ENCODE data around the gene IFITM1. TPM values are rescaled to one million over a fixed set of nuclear protein-coding genes. Genes with fewer than 3 reads are reported as not detected.
A peak's percentile ranks its signal among the peaks of the same experiment; 100 is the strongest.
"Not testable (repeated sequence)": the region's sequence is repeated elsewhere in the genome, so short reads cannot be mapped to it uniquely, and the experiment has no call there.

The IFITM1 gene
- 24.6 TPM for total RNA-seq
- polyA plus RNA-seq (ENCODE audit: insufficient read depth in 1 of 8, insufficient read length in 8 of 8, low replicate concordance in 1 of 8): 10 to 100 TPM; 19.8 to 33.3 (median 24.3) TPM
- long read RNA-seq, donor 1, transcript IFITM1-202 (2 exons, 855 nt): major isoform, 9 of 9 reads
- long read RNA-seq, donor 1, partial matches to known transcripts: 0 of 9 reads
- long read RNA-seq, donor 1, other reads (novel, unspliced or antisense): 0 of 9 reads
- long read RNA-seq, donor 2, partial matches to known transcripts: 0 of 3 reads
- long read RNA-seq, donor 2, other reads (novel, unspliced or antisense): 0 of 3 reads
- long read RNA-seq, donor 3, transcript IFITM1-202 (2 exons, 855 nt): major isoform, 28 of 28 reads
- long read RNA-seq, donor 3, partial matches to known transcripts: 0 of 28 reads
- long read RNA-seq, donor 3, other reads (novel, unspliced or antisense): 0 of 28 reads
- long read RNA-seq, donor 4, transcript IFITM1-202 (2 exons, 855 nt): major isoform, 23 of 23 reads
- long read RNA-seq, donor 4, partial matches to known transcripts: 0 of 23 reads
- long read RNA-seq, donor 4, other reads (novel, unspliced or antisense): 0 of 23 reads
- long read RNA-seq, donor 5, transcript IFITM1-202 (2 exons, 855 nt): major isoform, 33 of 33 reads
- long read RNA-seq, donor 5, partial matches to known transcripts: 0 of 33 reads
- long read RNA-seq, donor 5, other reads (novel, unspliced or antisense): 0 of 33 reads
- long read RNA-seq, donor 6, transcript IFITM1-202 (2 exons, 855 nt): major isoform, 35 of 35 reads
- long read RNA-seq, donor 6, partial matches to known transcripts: 0 of 35 reads
- long read RNA-seq, donor 6, other reads (novel, unspliced or antisense): 0 of 35 reads
- long read RNA-seq, donor 7, transcript IFITM1-202 (2 exons, 855 nt): major isoform, 18 of 18 reads
- long read RNA-seq, donor 7, partial matches to known transcripts: 0 of 18 reads
- long read RNA-seq, donor 7, other reads (novel, unspliced or antisense): 0 of 18 reads
- long read RNA-seq, donor 8, transcript IFITM1-202 (2 exons, 855 nt): major isoform, 38 of 38 reads
- long read RNA-seq, donor 8, partial matches to known transcripts: 0 of 38 reads
- long read RNA-seq, donor 8, other reads (novel, unspliced or antisense): 0 of 38 reads
- long read RNA-seq, donor 9, transcript IFITM1-202 (2 exons, 855 nt): major isoform, 19 of 19 reads
- long read RNA-seq, donor 9, partial matches to known transcripts: 0 of 19 reads
- long read RNA-seq, donor 9, other reads (novel, unspliced or antisense): 0 of 19 reads
- long read RNA-seq, donor 10, transcript IFITM1-202 (2 exons, 855 nt): major isoform, 22 of 22 reads
- long read RNA-seq, donor 10, partial matches to known transcripts: 0 of 22 reads
- long read RNA-seq, donor 10, other reads (novel, unspliced or antisense): 0 of 22 reads
- long read RNA-seq, donor 11, transcript IFITM1-202 (2 exons, 855 nt): major isoform, 29 of 29 reads
- long read RNA-seq, donor 11, partial matches to known transcripts: 0 of 29 reads
- long read RNA-seq, donor 11, other reads (novel, unspliced or antisense): 0 of 29 reads

DNA sequence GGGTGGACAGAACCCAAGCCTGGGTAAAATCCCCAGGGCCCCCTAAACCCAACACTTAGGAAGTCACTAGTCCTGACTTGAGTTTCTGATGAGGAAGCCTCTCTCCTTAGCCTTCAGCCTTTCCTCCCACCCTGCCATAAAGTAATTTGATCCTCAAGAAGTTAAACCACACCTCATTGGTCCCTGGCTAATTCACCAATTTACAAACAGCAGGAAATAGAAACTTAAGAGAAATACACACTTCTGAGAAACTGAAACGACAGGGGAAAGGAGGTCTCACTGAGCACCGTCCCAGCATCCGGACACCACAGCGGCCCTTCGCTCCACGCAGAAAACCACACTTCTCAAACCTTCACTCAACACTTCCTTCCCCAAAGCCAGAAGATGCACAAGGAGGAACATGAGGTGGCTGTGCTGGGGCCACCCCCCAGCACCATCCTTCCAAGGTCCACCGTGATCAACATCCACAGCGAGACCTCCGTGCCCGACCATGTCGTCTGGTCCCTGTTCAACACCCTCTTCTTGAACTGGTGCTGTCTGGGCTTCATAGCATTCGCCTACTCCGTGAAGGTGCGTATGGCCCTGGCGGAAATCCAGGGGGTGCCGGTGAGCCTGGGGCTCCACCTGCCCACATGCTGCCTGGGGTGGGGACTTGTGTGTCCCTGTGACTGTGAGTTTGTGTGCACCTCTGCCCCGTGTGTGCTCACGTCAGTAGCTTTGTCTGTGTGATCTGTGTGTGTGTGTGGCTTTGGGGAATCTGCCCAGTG lies at the start of gene IFITM1:
Gene IFITM1, plus strand, starts transcription at position 254 of the 767 bp plus-strand sequence. Its CDS starts 131 bp downstream, at position 385.
- H3K4me1 ChIP-seq (ENCODE audit: control insufficient read depth, insufficient read depth, low read length): peaks cover 51% of the 10 kb centered on the region
- DNase-seq: peak; percentile 94
- H3K9me3 ChIP-seq (replicated peaks; ENCODE audit: control insufficient read depth, low read depth, low read length): no peaks in the 10 kb centered on the region
- H3K27ac ChIP-seq (ENCODE audit: low read length): peak within 1 kb of the TSS; percentile 96
- 28% methylated on average over 9 of the region's 18 CpGs for WGBS (ENCODE audit: insufficient coverage)
- H3K27me3 ChIP-seq (ENCODE audit: control insufficient read depth, insufficient read depth, low read length): peaks cover 30% of the 10 kb centered on the region
- H3K4me3 ChIP-seq (ENCODE audit: low read length): peak within 1 kb of the TSS; percentile 70
- peaks cover 8% of the 10 kb centered on the region for H3K36me3 ChIP-seq (ENCODE audit: control insufficient read depth, insufficient read depth, low read length)

DNA sequence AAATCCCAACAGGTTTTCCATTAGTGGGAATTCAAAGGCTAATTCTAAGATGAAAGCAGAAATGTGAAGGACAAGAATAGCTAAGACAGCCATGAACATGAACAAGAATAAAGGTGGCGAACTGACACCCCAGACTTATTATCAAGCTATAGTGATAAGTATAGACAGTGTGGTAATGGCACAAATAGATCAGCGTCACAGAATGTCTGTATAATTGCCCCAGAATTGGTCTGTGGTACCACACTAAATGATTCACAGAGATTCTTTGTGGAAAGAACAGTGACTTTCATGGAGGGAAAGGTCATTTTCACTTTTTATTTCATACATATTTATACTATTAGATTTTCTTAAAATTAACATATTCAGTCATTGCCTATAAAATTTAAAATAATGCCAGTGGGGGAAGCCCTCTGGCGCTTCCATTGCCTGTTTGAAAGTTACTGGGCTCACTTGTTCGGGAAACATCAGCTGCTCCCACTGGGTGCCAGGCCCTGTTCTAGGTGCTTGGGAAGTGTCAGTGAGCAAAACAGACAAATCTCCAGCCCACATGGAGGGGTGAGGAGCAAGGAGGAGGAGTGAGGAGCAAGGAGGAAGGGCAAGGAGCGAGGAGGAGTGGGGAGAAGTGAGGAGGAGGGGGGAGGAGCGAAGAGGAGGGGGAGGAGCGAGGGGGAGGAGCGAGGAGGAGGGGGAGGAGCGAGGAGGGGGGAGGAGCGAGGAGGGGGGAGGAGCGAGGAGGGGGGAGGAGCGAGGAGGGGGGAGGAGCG lies 47.0 kb upstream of the IFITM1 start:
- H3K27ac ChIP-seq (ENCODE audit: low read length): no peak overlapping the region
- WGBS (ENCODE audit: insufficient coverage): no CpG with 5 or more reads among the region's 13 CpGs
- H3K9me3 ChIP-seq (replicated peaks; ENCODE audit: control insufficient read depth, low read depth, low read length): no peaks in the 10 kb centered on the region

DNA sequence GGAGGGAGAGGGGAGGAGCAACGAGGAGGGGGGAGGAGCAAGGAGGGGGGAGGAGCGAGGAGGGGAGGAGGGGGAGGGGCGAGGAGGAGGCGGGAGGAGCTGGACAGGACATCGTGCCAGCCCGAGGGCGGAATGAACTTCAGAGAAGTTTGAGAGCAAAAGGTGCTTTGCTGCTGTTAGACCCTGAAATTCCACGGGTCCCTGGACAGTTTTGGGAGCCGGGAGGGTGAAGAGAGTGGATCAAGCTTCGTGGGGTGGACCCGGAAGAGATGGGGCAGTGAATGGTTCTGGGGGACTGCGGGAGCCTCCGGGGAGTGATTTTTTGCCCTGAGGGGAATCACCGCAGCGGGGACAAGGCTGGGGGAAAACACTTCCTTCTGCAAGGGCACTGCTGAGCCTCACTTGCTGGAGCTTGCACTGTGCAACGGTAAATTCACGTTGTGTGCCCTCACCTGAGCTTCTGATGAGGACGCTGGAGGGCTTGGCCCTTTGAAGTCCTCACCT lies 46.3 kb upstream of the IFITM1 start:
- no peak for DNase-seq
- Histone ChIP-seq H3K9me3 (replicated peaks; ENCODE audit: control insufficient read depth, low read depth, low read length) (no peaks in the 10 kb centered on the region), H3K27ac (ENCODE audit: low read length) (peak overlapping the region; percentile 25), H3K4me1 (ENCODE audit: control insufficient read depth, insufficient read depth, low read length) (no peaks in the 10 kb centered on the region), H3K36me3 (ENCODE audit: control insufficient read depth, insufficient read depth, low read length) (no peaks in the 10 kb centered on the region), H3K4me3 (ENCODE audit: low read length) (peak overlapping the region; percentile 8), H3K27me3 (ENCODE audit: control insufficient read depth, insufficient read depth, low read length) (peaks cover 29% of the 10 kb centered on the region)
- WGBS (ENCODE audit: insufficient coverage): 64% methylated on average over 15 of the region's 18 CpGs

More for the DNA sequence above, 47.0 kb upstream of the IFITM1 start:
- H3K4me1 ChIP-seq (ENCODE audit: control insufficient read depth, insufficient read depth, low read length): no peaks in the 10 kb centered on the region
- H3K4me3 ChIP-seq (ENCODE audit: low read length): no peak overlapping the region
- no peaks in the 10 kb centered on the region for H3K36me3 ChIP-seq (ENCODE audit: control insufficient read depth, insufficient read depth, low read length)
- H3K27me3 ChIP-seq (ENCODE audit: control insufficient read depth, insufficient read depth, low read length): peaks cover 23% of the 10 kb centered on the region
- no peak for DNase-seq

DNA sequence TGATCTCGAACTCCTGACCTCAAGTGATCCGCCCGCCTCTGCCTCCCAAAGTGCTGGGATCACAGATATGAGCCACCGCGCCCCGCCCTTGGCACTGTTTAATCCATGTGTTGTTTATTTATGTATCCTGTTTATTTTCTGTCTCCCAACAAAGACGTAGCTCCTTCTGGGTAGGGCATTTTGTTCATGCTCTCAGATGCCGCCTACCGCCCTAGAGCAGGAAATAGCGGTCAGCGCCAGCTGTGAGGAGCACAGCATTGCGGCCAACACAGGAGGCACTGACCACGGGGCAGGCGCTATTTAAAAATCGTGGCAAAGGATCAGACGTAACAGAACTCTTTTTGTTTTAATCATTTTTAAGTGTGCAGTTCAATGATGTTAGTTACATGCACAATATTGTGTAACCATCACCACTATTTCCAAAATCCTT lies 45.1 kb upstream of the IFITM1 start:
- WGBS (ENCODE audit: insufficient coverage): 73% methylated on average over 5 of the region's 16 CpGs
- Histone ChIP-seq H3K27ac (ENCODE audit: low read length) (peak overlapping the region; percentile 84), H3K27me3 (ENCODE audit: control insufficient read depth, insufficient read depth, low read length) (peaks cover 36% of the 10 kb centered on the region)
- not testable (repeated sequence) for H3K36me3 ChIP-seq (ENCODE audit: control insufficient read depth, insufficient read depth, low read length); H3K4me1 ChIP-seq (ENCODE audit: control insufficient read depth, insufficient read depth, low read length); H3K4me3 ChIP-seq (ENCODE audit: low read length); H3K9me3 ChIP-seq (replicated peaks; ENCODE audit: control insufficient read depth, low read depth, low read length)
- DNase-seq: peak; percentile 71

DNA sequence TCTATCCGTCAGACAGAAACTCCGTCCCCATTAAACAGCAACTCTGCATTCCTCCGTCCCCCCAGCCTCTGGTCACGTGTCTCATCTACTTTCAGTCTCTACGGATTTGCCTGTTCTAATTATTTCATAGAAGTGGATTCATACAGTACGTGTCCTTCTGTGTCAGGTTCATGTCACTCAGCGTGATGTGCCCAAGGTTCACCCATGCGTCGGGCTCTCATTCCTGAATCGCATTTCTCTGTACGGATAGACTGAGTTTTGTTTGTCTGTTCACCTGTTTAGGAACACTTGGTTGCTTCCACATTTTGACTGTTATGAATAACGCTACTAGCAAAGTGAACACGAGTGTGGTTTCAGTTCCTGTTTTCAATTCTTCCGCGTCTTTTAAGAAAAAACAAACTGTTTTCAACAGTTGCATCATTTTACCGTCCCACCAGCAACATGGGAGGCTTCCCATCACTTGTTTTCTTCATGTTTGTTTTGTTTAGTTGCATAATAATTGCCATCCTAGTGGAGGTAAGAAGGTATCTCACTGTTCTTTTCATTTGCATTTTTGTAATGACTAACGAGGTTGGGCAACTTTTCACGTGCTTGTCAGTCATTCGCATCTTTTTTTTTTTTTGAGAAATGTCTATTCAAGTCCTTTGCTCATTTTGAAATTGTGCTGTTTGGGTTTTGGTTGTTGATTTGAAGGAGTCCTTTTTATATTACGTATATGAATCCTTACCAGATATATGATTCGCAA lies 44.5 kb upstream of the IFITM1 start:
- H3K27ac ChIP-seq (ENCODE audit: low read length): peak overlapping the region; percentile 84
- no peaks in the 10 kb centered on the region for H3K4me1 ChIP-seq (ENCODE audit: control insufficient read depth, insufficient read depth, low read length)
- WGBS (ENCODE audit: insufficient coverage): 61% methylated on average over 11 of the region's 21 CpGs
- peaks cover 38% of the 10 kb centered on the region for H3K27me3 ChIP-seq (ENCODE audit: control insufficient read depth, insufficient read depth, low read length)
- H3K36me3 ChIP-seq (ENCODE audit: control insufficient read depth, insufficient read depth, low read length): no peaks in the 10 kb centered on the region
- peak; percentile 77 for DNase-seq
- H3K9me3 ChIP-seq (replicated peaks; ENCODE audit: control insufficient read depth, low read depth, low read length): no peaks in the 10 kb centered on the region
- H3K4me3 ChIP-seq (ENCODE audit: low read length): no peak overlapping the region

DNA sequence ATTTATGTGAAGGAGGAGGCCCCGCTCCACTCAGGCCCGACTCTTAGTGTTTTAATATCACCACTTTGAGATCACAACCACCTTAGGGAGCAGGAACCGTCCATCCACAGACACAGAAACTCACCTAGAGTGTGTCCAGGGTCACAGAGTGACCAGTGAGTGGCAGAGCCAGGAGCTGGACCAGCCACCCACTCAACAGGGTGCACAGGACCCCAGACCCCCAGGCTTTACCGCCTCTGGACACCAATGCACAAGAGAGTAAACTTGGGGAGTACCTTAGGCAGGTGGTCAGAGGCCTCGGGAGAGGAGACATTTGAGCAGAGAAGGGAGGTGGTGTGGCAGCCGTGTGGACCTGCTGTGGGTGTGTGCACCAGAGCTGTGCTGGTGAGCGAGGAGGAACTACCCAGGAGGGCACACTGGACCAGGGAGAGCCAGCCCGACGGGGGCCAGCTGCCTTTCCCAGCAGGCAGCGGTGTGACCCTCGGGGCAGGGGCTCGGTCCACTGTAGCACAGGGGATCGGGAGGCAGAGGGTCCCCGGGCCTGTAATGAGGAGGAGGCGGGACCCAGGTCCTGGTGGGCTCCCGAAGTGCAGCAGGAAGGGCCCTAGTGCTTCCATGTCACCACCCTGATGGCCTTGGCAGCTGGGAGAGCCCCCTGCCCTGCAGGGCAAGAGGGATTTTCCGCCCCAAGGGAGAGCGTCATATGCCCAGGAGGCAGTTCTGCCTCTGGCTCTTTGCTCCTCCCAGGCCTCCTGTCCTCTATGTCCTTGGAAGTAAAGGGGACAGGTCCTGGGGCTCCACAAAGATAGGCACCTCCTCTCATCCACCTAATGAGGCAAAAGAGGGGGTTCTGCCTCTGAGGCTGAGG lies 43.2 kb upstream of the IFITM1 start:
- DNase-seq: no peak
- Histone ChIP-seq H3K4me1 (ENCODE audit: control insufficient read depth, insufficient read depth, low read length) (no peaks in the 10 kb centered on the region), H3K9me3 (replicated peaks; ENCODE audit: control insufficient read depth, low read depth, low read length) (no peaks in the 10 kb centered on the region), H3K4me3 (ENCODE audit: low read length) (no peak overlapping the region), H3K27ac (ENCODE audit: low read length) (no peak overlapping the region), H3K36me3 (ENCODE audit: control insufficient read depth, insufficient read depth, low read length) (no peaks in the 10 kb centered on the region), H3K27me3 (ENCODE audit: control insufficient read depth, insufficient read depth, low read length) (peaks cover 41% of the 10 kb centered on the region)
- 67% methylated on average over 14 of the region's 18 CpGs for WGBS (ENCODE audit: insufficient coverage)

DNA sequence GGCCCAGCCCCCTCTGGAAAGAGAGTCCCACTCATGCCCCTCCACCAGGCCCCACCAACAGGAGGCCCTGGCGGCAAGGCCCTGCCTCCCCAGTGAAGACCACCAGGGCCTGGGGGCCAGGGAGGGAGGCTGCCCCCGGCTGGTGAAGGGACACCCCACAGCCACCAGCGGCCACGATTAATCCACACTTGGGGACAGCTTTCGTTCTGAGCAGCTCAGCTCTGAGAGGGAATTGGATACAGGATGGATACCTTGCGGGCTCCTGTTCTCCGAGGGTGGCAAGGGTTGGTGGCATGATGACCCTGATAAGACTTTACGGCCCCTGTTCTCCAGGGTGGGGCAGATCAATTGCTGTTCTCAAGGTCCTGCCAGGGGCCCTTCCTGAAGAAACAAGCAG lies 42.5 kb upstream of the IFITM1 start:
- Histone ChIP-seq H3K27me3 (ENCODE audit: control insufficient read depth, insufficient read depth, low read length) (peaks cover 41% of the 10 kb centered on the region), H3K9me3 (replicated peaks; ENCODE audit: control insufficient read depth, low read depth, low read length) (no peaks in the 10 kb centered on the region), H3K4me1 (ENCODE audit: control insufficient read depth, insufficient read depth, low read length) (no peaks in the 10 kb centered on the region), H3K36me3 (ENCODE audit: control insufficient read depth, insufficient read depth, low read length) (no peaks in the 10 kb centered on the region), H3K27ac (ENCODE audit: low read length) (no peak overlapping the region), H3K4me3 (ENCODE audit: low read length) (no peak overlapping the region)
- no peak for DNase-seq
- WGBS (ENCODE audit: insufficient coverage): 85% methylated on average over 5 of the region's 8 CpGs

All from muscle of leg (tissue), 16 donors.